Fibroblast of lung (primary cell): ENCODE measurements around the gene VIPAS39.

Experiments
- EZH2 ChIP-seq: IDR thresholded peaks from 2 replicates; pipeline ENCODE4 v1.5.1; 2012; ENCODE audit warnings: low read length, control low read depth, mild to moderate bottlenecking; ENCODE audit errors: missing control alignments
- TF ChIP-seq, protein P1 (sequence below), 2 donors: IDR thresholded peaks in 1 of 2; conservative IDR thresholded peaks in 1 of 2; 1 replicate in 1 of 2; 2 replicates in 1 of 2; pipeline ENCODE4 v1.5.1; 2011 to 2012; ENCODE audit warnings: low read length in 2 of 2, control low read depth in 1 of 2, inconsistent platforms in 1 of 2, low read depth in 1 of 2, mild to moderate bottlenecking in 1 of 2

DNA sequence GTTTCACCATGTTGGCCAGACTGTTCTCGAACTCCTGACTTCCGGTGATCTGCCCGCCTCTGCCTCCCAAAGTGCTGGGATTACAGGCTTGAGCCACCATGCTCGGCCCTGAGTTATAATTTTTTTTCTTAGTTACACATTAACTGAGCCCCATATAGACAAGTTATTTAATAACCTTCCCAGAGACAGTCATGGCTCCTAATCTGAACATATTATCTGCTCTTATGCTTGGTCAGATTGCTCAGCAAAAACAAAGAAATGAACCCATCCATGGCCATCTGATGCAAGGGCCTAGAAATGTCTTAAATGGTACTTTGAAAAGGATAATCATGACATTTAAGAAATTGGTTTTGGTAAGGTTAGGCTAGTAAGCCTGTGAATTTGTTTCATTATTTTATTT is 67.2 kb downstream of the VIPAS39 start:
- TF ChIP-seq, protein P1, sequence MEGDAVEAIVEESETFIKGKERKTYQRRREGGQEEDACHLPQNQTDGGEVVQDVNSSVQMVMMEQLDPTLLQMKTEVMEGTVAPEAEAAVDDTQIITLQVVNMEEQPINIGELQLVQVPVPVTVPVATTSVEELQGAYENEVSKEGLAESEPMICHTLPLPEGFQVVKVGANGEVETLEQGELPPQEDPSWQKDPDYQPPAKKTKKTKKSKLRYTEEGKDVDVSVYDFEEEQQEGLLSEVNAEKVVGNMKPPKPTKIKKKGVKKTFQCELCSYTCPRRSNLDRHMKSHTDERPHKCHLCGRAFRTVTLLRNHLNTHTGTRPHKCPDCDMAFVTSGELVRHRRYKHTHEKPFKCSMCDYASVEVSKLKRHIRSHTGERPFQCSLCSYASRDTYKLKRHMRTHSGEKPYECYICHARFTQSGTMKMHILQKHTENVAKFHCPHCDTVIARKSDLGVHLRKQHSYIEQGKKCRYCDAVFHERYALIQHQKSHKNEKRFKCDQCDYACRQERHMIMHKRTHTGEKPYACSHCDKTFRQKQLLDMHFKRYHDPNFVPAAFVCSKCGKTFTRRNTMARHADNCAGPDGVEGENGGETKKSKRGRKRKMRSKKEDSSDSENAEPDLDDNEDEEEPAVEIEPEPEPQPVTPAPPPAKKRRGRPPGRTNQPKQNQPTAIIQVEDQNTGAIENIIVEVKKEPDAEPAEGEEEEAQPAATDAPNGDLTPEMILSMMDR (conservative IDR thresholded peaks at IDR 0.05 in 1 of 2, IDR thresholded peaks at IDR 0.05 in 1 of 2; ENCODE audit: low read depth in 1 of 2, low read length in 2 of 2) = no peak
- TF ChIP-seq EZH2 = no peak
